NCI-H774 (cell line): ENCODE measurements around the gene NUDT12.

Source experiments
- DNase-seq: peaks from one replicate; lab custom pipeline; 2025; lab: John Stamatoyannopoulos, UW

Gene NUDT12

DNA sequence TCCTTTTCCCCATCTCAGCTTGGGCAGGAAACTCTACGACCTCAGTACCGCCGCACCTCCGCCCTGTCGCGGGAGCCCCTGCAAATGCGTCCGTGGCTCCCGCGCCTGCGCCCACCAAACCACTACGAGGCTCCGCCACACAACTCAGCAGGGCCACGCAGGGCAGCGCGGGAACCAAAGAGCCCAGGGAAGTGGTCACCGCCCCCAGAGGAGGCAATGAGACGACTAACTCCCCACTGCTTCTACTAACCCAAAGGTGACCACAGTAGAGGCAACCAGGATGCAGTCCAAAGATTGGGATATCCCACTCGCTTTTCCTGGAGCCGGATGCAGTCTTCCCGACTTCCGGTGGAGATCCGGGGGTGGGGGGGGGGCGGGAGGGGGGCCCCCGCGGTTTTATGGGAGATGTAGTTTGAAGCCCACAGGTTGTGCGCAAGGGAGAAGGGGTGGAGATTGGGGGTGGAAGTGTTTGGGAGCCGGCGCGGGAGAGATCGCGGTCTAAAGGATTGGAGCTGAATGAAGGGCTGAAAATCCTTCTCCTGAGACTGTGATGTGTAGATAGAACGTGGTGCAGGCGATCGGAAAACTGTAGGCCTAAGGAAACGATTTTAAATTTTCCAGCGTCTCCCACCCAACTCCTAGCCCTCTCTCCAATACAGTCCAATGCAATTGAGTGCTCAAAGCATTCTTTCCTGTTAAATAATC lies at the start of gene NUDT12:
Gene NUDT12 (minus strand): TSS at position 337 of the 705 bp plus-strand sequence. CDS start 2,541 bp downstream, outside the sequence.
- DNase-seq = peak; percentile 78

GRCh38 chr5:103607346-103607745 lies 44.8 kb upstream of the NUDT12 start:
- no peak for DNase-seq

- no peak for DNase-seq
Measured at GRCh38 chr5:103605277-103605676, 42.7 kb upstream of the NUDT12 start.

- DNase-seq = no peak
Measured at GRCh38 chr5:103602438-103602837, 39.8 kb upstream of the NUDT12 start.

DNA sequence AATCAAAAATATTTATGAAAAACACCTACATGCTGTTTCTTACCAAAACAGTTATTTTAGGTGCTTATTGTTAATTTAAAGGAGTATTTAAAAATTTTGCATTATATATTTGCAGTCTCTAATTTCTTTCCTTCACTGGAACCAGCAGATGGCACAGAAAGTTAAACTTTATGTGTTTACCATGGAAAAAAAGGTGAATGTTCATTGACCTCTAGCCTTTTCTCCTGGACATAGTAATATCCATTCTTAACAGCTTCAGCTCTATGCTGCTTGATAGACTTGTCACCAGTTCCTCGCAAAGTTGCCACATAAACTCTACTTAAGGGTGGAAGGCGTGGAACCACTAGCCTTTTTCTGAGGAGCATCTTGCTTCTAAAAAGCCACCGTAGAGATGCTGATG lies 38.7 kb upstream of the NUDT12 start:
- DNase-seq = no peak

- DNase-seq = no peak
Measured at GRCh38 chr5:103600086-103600485, 37.5 kb upstream of the NUDT12 start.

- no peak for DNase-seq
Measured at GRCh38 chr5:103598997-103599566, 36.5 kb upstream of the NUDT12 start.

- DNase-seq = no peak
Measured at GRCh38 chr5:103590221-103590620, 27.6 kb upstream of the NUDT12 start.

DNA sequence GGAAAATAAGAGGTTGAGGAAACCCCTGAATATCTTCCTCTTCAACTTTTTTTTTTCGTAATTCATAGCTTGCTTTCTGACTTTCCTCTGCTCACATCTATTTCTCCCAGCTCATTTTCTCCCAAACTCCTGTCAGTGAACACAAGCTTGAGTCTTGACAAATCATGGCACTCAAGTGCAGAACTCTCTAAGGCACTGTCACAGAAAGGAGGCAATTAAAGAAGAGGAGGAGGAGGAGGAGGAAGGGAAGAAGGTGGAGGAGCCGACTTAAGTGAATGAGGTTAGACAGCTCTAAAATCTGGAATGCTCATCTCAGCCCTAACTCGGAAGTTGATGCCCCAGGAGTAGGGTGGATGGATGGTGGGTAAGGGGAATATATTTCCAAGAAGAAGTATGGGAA lies 27.2 kb upstream of the NUDT12 start:
- no peak for DNase-seq

GRCh38 chr5:103589357-103589756 lies 26.8 kb upstream of the NUDT12 start:
- DNase-seq = no peak

- peak; percentile 65 for DNase-seq
Measured at GRCh38 chr5:103587185-103587748, 24.7 kb upstream of the NUDT12 start.

GRCh38 chr5:103582364-103582763 lies 19.8 kb upstream of the NUDT12 start:
- DNase-seq = peak; percentile 50

DNA sequence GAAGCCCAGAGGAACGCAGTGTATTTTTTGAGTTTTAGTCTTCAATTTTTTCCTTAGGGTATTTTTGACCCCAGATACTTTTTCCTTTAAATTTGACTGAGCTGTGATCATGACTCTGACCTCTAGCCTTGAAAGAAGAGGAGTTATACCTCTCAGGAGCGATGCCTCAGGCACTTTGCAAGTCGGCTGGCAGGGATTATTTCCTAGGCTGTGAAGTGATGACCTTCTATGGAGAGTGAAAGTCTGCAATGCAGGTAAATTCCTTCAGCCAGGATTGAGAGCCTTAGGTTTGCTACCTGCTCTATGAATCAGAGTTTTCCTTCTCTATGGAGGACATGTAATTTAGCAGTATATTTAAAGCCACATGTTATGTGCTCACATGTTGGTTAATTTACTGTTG lies 10.8 kb upstream of the NUDT12 start:
- no peak for DNase-seq

GRCh38 chr5:103572454-103572853 lies 9.9 kb upstream of the NUDT12 start:
- DNase-seq = no peak

GRCh38 chr5:103571730-103572129 lies 9.1 kb upstream of the NUDT12 start:
- DNase-seq = no peak

DNA sequence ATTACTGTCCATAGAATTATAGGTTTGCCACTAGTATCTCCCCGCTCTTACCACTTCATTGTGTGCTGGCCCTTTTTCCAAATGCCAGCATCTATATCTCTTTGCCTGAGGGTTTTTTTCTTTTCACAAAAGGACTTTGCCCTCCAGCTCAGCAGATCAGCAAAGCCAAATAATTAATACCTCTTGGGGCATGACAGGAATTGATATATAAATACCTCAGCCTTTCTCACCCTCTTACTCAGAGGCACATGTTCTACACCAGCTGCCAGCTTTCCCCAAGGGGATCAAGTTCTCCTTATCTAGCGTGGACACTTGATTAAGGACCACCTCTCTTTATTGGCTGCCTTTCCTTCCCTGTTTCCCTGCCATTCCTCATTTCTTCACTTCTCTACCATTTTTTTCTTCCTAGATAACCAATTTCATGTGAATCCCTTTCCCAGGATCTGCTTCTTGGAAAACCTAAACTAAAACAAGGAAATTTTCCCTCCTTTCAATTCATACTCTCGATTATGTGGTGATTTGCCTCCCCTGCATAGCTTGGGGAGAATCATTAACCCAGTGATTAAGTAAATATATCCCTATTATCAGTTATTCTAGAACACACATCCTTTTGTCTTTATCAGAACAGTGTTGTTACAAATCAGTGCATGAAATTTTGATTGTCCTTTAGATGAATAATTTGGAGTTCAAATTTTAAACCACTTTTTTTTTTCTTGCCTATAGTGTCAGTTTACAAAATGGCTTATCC lies 6.9 kb upstream of the NUDT12 start:
- DNase-seq = no peak

DNA sequence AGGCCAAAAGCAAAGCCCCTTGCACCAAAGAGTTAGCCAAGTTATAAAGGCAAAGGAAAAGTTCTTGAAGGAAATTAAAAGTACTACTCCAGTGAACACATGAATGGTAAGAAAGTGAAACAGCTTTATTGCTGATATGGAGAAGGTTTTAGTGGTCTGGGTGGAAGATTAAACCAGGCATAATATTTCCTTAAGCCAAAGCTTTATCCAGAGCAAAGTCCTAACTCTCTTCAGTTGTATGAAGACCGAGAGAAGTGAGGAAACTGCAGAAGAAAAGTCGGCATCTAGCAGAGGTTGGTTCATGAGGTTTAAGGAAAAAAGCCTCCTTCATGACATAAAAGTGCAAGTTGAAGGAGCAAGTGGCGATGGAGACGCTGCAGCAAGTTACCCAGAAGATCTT lies 3.1 kb upstream of the NUDT12 start:
- no peak for DNase-seq

GRCh38 chr5:103561685-103562452 lies 720 bp downstream of the NUDT12 start:
- no peak for DNase-seq

DNA sequence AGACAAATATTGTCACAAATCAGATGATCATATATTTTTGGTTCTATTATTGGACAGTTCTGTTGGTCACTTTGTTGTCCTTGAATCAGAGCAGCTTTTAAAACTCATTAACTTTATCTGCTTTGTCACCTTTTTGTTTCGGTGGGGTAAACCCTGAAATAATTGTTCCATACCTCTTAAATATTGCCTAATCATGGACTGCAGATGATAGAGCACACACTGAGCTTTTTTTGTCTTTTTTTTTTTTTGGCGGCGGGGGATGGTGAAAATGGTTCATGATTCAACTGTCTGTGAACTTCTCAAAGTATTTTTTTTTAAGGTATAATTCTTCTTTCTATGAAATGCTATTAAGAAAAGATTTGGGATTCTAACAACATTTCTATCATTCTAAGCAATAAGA lies 1.8 kb downstream of the NUDT12 start:
- DNase-seq = no peak

DNA sequence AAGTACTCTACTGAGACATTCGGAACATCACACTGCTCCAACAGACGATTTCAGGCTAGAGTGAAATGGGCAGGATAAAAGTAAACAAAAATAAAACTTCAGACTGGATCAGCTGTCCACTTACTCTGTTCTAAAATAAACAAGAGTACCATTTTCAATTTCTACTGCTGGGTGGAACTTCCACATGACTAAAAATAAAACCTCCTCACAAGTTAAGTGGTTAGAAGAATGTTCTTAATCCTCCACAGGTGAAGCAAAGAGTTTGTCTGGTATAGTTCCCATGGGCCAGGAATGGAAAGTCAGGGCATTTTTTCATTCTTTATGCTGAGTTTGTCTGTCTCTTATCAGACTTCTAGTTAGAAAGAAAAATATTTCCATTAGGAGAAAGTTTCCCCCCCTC lies 15.7 kb downstream of the NUDT12 start:
- DNase-seq = no peak

DNA sequence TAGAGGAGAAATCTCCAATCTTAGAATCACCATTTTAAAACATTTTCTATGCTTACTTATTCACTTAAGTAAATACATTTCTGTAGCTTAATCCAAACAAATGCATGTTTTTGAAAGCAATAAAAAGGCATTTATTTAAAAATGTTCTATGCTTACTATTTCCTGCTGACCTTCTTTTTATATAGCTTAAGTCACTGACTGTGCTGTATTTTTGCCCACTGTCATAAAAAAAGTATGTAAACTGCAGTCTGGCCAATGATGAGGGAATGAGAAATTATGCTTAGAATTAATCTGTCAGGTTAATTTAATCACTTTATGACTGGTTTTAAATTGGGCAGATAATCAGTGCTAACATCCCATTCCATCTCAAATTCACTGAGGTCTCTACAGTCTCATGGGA lies 20.1 kb downstream of the NUDT12 start:
- no peak for DNase-seq

DNA sequence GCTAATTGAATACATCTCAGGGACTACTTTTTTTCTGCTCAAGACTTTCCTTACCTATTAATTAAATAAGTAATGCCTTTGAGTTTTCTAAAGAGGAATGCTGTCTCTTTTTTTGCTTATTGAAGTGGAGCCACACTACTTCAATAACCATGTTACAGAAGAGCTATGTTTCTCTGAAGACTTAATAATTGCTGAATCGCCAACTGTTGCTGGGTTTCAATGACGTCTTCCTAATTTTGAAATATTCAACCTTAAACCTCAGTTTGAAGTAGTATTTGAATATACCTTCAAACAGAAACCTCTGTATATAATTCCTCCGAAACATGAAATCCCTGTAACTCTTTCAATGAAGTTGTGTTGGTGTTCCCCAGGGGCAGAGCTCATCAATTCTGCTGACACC lies 21.0 kb downstream of the NUDT12 start:
- no peak for DNase-seq
